Small intestine (tissue), 7 donors: ENCODE data around the gene SLC39A11. TPM values are rescaled to one million over a fixed set of nuclear protein-coding genes. Genes with fewer than 3 reads are reported as not detected.
A peak's percentile ranks its signal among the peaks of the same experiment; 100 is the strongest.
"Not testable (repeated sequence)": the region's sequence is repeated elsewhere in the genome, so short reads cannot be mapped to it uniquely, and the experiment has no call there.

Experiments
- DNase-seq, 2 donors: peaks; one replicate each; pipeline versions ENCODE4 v3.0.0 to v3.0.0-alpha.2; 2013
- FAIRE-seq: peaks from 2 replicates; lab custom pipeline; 2012; peaks lifted over from hg19 to GRCh38; lab: Jason Lieb, UNC
- H3K27ac ChIP-seq, 3 donors: one replicate each; pipeline ENCODE4 v1.5.1; 2013; ENCODE audit warnings: low read length in 2 of 3, mild to moderate bottlenecking in 2 of 3, control low read depth in 1 of 3, inconsistent platforms in 1 of 3, low read depth in 1 of 3, moderate library complexity in 1 of 3
- H3K27me3 ChIP-seq, 3 donors: one replicate each; pipeline ENCODE4 v1.6.1; 2013; ENCODE audit warnings: low read length in 3 of 3, inconsistent platforms in 1 of 3; ENCODE audit not compliant: control insufficient read depth in 3 of 3, insufficient read depth in 3 of 3
- H3K36me3 ChIP-seq, 3 donors: one replicate each; pipeline ENCODE4 v1.6.1; 2013; ENCODE audit warnings: low read length in 3 of 3, inconsistent platforms in 1 of 3, low read depth in 1 of 3, mild to moderate bottlenecking in 1 of 3, moderate library complexity in 1 of 3; ENCODE audit not compliant: control insufficient read depth in 3 of 3, insufficient read depth in 2 of 3
- H3K4me1 ChIP-seq, 3 donors: one replicate each; pipeline ENCODE4 v1.6.1; 2013; ENCODE audit warnings: low read length in 2 of 3, inconsistent platforms in 1 of 3, low read depth in 1 of 3, mild to moderate bottlenecking in 1 of 3, moderate library complexity in 1 of 3; ENCODE audit not compliant: control insufficient read depth in 3 of 3, insufficient read depth in 2 of 3
- H3K4me3 ChIP-seq, 3 donors: one replicate each; pipeline ENCODE4 v1.5.1; 2013; ENCODE audit warnings: low read length in 3 of 3, control low read depth in 1 of 3, inconsistent platforms in 1 of 3, low read depth in 1 of 3, mild to moderate bottlenecking in 1 of 3, moderate library complexity in 1 of 3
- H3K9me3 ChIP-seq, 2 donors: one replicate each; pipeline ENCODE4 v1.6.1; 2013; ENCODE audit warnings: low read depth in 1 of 2, low read length in 1 of 2; ENCODE audit not compliant: control insufficient read depth in 2 of 2, insufficient read depth in 1 of 2
- WGBS, 3 donors: extraction: QIAGEN DNeasy Blood & Tissue Kit; methylation state at CpG; one replicate each; pipeline ENCODE4 v1.1.7; 2013; 5-methylcytosine and 5-hydroxymethylcytosine counted together
- polyA plus RNA-seq, 4 donors: library from polyadenylated mRNA; stranded (reverse) in 3 of 4; unstranded in 1 of 4; fragments of 200-250 nt in 3 of 4; fragments of 120-200 nt in 1 of 4; gene quantifications; one replicate each; pipeline versions ENCODE4 v1.2.1 to v1.2.3, GENCODE V29; 2013
- donor health status: healthy with polysubstance abuse.
- donor health status: control.
- donor health status: control.
- donor health status: Bipolar disorder and iron deficiency.
- donor health status: healthy.

The SLC39A11 gene
- polyA plus RNA-seq, 4 donors: 2.7 to 53.7 (median 11.3) TPM

DNA sequence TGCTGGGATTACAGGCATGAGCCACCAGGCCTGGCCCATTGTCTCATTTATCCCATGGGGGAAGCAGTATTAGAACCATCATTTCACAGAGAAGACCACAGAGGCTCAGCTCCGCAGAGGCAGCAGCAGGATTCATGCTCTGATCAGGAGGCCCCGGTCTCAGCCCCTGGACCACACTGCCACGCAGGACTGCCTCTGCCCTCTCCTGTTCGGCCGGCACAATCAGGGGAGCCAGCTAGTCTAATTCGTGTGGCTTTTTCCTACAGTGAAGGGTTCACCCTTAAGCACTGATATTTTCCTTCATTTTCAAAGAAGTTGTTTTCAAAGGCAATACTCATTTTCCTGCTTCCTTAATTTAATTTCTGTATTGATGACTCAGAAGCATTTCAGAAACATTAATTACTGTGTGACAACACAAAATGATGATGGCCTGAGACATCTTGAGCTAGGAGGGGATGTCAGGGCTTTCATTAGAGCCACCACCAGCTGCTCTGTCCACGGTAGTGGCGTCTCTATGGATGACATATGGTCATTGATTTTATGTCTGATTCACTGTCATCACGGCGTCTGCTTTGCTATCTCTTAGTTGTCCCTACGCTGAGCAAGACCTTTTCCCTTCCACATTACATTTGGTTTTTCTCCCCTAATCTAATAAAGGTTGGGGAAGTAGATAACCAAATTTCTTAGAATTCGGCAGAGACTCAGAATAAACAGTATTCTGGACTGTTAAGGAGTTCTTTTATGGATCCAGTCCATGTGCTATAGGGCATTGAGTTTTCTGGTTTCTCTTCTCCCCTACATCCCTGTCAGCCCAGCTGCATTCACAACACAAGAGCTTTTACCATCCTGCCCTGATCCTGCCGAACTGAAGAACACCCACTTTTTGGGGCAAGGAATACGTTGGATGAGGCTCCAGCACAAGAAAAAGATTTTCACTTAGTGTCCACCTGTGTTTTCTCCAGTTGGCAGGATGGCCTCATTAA is 314.0 kb downstream of the SLC39A11 start:
- Histone ChIP-seq H3K4me1 (peaks cover 0 to 6% (median 0%) of the 10 kb centered on the region in 3 donors), H3K9me3 (no peaks in the 10 kb centered on the region), H3K4me3 (no peak overlapping the region), H3K36me3 (peaks cover 0 to 10% (median 0%) of the 10 kb centered on the region in 3 donors), H3K27me3 (no peaks in the 10 kb centered on the region), H3K27ac (no peak overlapping the region)
- WGBS, 3 donors: 89 to 95% (median 94%) methylated on average over 14 of the region's 14 CpGs
- FAIRE-seq (no peak), DNase-seq (no peak)

DNA sequence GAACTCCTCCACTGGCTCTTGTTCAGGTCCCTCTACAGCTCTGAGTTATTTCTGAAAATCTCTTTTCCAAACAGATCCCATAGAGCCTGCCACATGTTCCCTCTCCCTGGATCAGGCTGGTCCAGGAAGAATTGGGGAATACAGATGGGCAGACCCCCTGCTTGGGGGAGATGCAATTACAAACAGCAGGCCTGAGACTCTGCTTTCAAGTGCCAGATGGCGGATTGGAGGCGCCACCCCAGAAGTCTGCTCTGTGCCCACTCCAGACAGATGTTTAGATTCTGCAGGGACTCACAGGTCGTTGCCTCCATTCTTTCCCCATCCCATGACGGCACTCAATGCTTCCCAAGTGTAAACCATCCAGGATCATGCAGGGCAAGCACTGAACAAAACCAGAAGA is 316.6 kb downstream of the SLC39A11 start:
- Histone ChIP-seq H3K4me3 (no peak overlapping the region), H3K27me3 (no peaks in the 10 kb centered on the region), H3K4me1 (no peaks in the 10 kb centered on the region), H3K36me3 (peaks cover 0 to 16% (median 0%) of the 10 kb centered on the region in 3 donors), H3K9me3 (peaks cover 0 to 3% of the 10 kb centered on the region in 2 donors), H3K27ac (no peak overlapping the region)
- no peak for FAIRE-seq
- no peak for DNase-seq
- WGBS, 3 donors: 76 to 93% (median 87%) methylated on average over 4 of the region's 4 CpGs

DNA sequence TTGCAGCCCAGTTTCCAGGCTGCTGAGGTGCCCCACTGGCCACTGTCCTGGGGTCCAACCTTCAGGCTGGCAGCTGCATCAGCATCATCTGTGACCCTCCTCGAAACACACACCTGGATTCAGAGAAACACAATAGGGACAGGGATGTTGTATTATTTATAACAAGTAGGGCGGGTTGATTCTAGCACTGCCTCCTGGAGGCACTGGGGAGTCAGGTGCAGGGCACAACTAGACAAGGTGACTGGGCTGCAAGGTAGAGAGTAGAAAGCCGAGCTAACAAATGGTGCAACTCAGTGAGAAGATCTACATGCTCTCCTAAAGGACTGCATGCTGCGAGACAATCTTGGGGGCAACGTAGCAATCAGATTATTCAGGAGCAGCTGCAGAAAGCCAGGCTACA is 317.3 kb downstream of the SLC39A11 start:
- DNase-seq: no peak
- Histone ChIP-seq H3K4me1 (no peaks in the 10 kb centered on the region), H3K4me3 (no peak overlapping the region), H3K27ac (no peak overlapping the region), H3K36me3 (peaks cover 0 to 16% (median 0%) of the 10 kb centered on the region in 3 donors), H3K27me3 (no peaks in the 10 kb centered on the region), H3K9me3 (peaks cover 0 to 9% of the 10 kb centered on the region in 2 donors)
- no peak for FAIRE-seq
- 93 to 97% (median 97%) methylated on average over 5 of the region's 5 CpGs for WGBS, 3 donors

DNA sequence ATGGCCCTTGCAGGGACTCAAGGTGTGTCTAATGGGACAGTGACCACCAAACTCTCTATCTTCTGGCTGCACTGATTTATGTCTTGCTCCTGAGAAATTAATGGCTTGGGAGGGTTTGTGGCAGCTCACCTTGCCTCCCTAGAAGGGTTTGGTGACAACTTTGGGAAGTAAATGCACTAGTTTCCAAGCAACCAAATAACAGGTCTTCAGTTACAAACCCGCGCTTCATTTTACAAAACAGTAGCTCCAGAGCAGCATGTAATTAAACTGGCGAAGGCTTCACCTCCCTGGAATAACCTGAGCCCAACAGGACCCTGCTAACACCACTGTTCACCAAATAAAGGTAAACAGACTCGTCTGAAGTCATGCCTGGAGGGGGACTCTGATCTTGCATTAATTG is 318.3 kb downstream of the SLC39A11 start:
- WGBS, 3 donors: 87 to 89% (median 89%) methylated on average over 4 of the region's 4 CpGs
- FAIRE-seq (no peak), DNase-seq (no peak)
- Histone ChIP-seq H3K36me3 (peaks cover 0 to 16% (median 0%) of the 10 kb centered on the region in 3 donors), H3K4me3 (no peak overlapping the region), H3K27ac (no peak overlapping the region), H3K27me3 (no peaks in the 10 kb centered on the region), H3K9me3 (peaks cover 0 to 11% of the 10 kb centered on the region in 2 donors), H3K4me1 (no peaks in the 10 kb centered on the region)

DNA sequence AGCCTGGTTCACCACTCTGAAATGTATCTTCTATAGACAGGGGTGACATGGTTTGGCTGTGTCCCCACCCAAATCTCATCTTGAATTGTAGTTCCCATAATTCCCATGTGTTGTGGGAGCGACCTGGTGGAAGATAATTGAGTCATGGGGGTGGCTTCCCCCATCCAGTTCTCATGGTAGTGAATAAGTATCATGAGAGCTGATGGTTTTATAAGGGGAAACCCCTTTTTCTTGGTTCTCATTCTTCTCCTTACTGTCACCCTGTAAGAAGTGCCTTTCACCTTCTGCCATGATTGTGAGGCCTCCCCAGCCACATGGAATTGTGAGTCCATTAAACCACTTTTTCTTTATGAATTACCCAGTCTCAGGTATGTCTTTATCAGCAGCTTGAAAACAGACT is 319.3 kb downstream of the SLC39A11 start:
- not testable (repeated sequence) for H3K27me3 ChIP-seq, DNase-seq, H3K4me3 ChIP-seq, FAIRE-seq, H3K4me1 ChIP-seq, H3K27ac ChIP-seq
- 88 to 94% (median 89%) methylated on average over 1 of the region's 1 CpG for WGBS, 3 donors
- H3K9me3 ChIP-seq: peaks cover 0 to 13% of the 10 kb centered on the region in 2 donors
- peaks cover 0 to 16% (median 0%) of the 10 kb centered on the region in 3 donors for H3K36me3 ChIP-seq

DNA sequence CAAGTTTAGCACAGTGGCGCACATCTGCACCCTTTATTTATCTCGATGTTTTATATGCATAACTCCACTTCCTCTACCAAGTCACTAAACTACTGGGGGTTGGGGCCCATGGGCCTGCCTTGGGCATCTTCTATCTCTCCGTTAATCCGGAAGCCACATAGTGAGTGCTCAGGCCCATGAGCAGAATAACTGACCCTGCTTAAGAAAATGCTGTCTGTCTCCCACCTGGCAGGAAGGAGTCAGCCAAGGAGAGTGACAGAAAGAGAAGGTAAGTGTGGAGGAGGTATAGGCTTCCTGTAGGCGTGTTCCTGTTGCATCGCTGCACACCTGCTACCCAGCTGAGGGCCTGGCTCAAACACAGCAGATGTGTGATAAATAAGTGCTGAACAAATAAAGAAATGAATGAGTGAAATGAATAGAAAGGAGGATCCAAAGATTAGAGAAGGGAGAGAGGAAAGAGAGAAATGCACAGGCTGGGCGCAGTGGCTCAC is 320.1 kb downstream of the SLC39A11 start:
- no peak overlapping the region for H3K4me3 ChIP-seq
- no peak for FAIRE-seq
- 89 to 90% (median 89%) methylated on average over 7 of the region's 7 CpGs for WGBS, 3 donors

DNA sequence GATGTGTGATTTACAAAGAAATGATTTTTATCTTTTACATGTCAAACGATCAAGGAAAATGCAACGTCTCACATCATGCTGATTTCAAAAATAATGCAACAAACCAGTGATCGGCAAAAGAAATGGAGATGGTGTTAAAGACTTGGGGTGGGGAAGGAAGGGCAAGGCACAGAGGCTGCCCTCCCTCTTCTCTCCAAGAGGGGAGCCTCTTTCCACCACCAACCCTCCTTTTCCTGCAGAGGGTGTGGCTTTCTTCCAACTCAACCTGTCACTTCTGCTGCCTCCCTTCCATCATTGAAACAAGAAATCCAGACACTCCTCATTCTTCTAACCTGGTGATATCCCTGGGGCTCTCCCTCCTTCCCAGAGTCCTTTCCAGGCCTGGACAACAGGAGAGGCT is 320.8 kb downstream of the SLC39A11 start:
- FAIRE-seq (no peak), DNase-seq (no peak)
- no peak overlapping the region for H3K4me3 ChIP-seq
- peaks cover 0 to 16% (median 0%) of the 10 kb centered on the region in 3 donors for H3K36me3 ChIP-seq
- 91 to 100% (median 95%) methylated on average over 3 of the region's 3 CpGs for WGBS, 3 donors
- H3K27me3 ChIP-seq: no peaks in the 10 kb centered on the region
- no peak overlapping the region for H3K27ac ChIP-seq
- H3K9me3 ChIP-seq: peaks cover 0 to 24% of the 10 kb centered on the region in 2 donors
- no peaks in the 10 kb centered on the region for H3K4me1 ChIP-seq

More for the DNA sequence above, 320.1 kb downstream of the SLC39A11 start:
- DNase-seq: peak in 1 of 2 donors; percentile 27
- H3K4me1 ChIP-seq: no peaks in the 10 kb centered on the region
- no peaks in the 10 kb centered on the region for H3K27me3 ChIP-seq
- H3K27ac ChIP-seq: no peak overlapping the region
- peaks cover 0 to 19% of the 10 kb centered on the region in 2 donors for H3K9me3 ChIP-seq
- peaks cover 0 to 16% (median 0%) of the 10 kb centered on the region in 3 donors for H3K36me3 ChIP-seq

DNA sequence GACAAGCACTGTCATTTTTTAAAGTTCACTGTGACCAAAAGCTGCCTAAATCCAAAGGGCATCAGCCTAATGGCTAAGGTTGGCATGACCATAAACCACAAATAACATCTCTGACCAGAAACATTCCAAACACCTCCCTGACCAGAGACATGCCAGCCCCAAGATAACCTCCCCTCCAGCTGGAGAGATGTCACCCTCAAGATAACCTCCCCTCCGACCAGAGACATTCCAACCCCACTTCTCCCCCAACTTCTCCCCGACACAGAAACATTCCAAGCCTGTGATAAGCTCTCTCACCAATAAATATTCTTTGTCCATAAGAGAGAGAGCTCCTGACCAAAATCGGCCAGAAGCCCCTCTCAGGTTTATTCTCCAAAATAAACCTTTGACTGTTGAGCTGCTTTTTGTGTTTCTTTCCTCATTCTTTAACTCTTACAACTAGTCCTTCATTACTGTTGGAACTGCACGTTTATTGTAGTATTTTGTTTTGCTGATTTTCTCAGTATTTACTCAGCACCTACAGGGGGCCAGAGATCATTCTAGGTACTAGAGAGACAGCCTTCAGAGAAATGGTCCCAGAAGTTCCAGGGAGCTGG is 325.6 kb downstream of the SLC39A11 start:
- FAIRE-seq: no peak

More for the DNA sequence above, 325.6 kb downstream of the SLC39A11 start:
- H3K4me3 ChIP-seq: no peak overlapping the region
- H3K27ac ChIP-seq: no peak overlapping the region
- WGBS, 3 donors: 88 to 92% (median 91%) methylated on average over 4 of the region's 4 CpGs
- peaks cover 0 to 24% of the 10 kb centered on the region in 2 donors for H3K9me3 ChIP-seq
- peaks cover 0 to 2% (median 0%) of the 10 kb centered on the region in 3 donors for H3K36me3 ChIP-seq
- H3K4me1 ChIP-seq: no peaks in the 10 kb centered on the region
- H3K27me3 ChIP-seq: no peaks in the 10 kb centered on the region
- DNase-seq: no peak
